GM18526 (cell line): Measurements from ENCODE around the gene TWIST2.

ENCODE experiments used
- POLR2A ChIP-seq: IDR thresholded peaks from 3 replicates; pipeline ENCODE4 v1.6.1; 2011; ENCODE audit not compliant: insufficient read length; ENCODE audit errors: extremely low read depth

The TWIST2 gene

DNA sequence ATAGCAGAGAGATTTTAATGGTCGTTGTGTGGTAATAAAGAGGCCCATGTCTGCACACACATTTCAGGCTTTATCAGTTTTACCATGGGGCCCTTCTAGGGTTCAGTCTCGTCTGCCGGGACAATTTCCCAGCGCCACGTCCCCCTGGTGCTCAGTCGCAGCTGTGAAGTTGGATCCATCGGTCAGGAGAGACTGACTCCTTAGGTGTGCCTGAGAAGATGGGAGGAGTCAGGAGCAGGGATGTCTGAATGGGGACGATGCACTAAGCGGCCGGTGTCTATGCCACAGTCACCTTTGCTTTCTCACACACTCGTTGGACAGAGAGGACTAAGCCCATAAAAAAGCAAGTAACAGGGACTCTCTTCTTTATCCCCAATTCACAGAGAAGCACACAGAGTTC lies 71.4 kb downstream of the TWIST2 start:
- TF ChIP-seq POLR2A, result no peak

- no peak for TF ChIP-seq POLR2A
Measured at GRCh38 chr2:238920053-238920452, 72.2 kb downstream of the TWIST2 start.

DNA sequence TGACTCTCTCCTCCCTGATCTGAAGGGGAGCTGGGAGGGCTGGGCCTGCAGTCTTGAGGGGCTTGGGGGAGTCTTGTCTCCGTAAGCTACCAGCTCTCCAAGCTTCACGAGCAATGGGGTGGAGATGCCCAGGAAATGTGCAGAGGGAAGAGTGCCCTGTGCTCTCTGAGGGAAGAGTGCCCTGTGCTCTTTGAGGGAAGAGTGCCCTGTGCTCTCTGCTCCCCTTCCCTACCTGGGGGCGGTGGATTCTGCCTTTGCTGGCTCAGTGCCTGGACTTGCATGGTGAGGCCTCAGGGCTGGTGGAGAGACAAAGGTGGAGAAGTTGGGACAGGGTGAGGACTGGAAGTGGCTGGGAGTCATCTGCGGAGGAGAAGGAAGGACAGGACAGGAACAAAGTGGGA lies 72.7 kb downstream of the TWIST2 start:
- no peak for TF ChIP-seq POLR2A

GRCh38 chr2:238921259-238921658 lies 73.4 kb downstream of the TWIST2 start:
- TF ChIP-seq POLR2A, result no peak

GRCh38 chr2:238921681-238922319 lies 73.9 kb downstream of the TWIST2 start:
- no peak for TF ChIP-seq POLR2A

GRCh38 chr2:238922435-238922834 lies 74.5 kb downstream of the TWIST2 start:
- TF ChIP-seq POLR2A, result no peak

DNA sequence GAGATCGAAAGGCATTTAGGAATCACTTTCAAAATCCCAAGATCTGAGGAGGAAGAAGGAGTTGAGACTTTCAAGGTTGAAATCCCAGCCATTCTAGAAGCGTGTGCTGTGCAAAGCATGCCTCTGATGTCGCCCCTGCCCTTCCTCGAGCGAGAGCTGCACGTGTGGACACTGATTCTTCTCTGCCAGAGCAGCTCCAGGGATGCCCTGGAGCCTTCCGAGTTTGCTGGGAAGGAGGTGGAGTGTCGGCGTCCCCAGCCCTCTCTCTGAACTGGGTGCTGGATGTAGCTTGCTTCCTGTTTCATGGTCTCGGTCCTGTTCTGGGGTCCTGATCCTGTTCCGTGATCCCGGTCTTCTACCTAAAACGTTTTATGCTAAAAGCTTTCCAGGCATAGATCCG lies 76.1 kb downstream of the TWIST2 start:
- no peak for TF ChIP-seq POLR2A

- TF ChIP-seq POLR2A, result no peak
Measured at GRCh38 chr2:238924796-238925195, 76.9 kb downstream of the TWIST2 start.

DNA sequence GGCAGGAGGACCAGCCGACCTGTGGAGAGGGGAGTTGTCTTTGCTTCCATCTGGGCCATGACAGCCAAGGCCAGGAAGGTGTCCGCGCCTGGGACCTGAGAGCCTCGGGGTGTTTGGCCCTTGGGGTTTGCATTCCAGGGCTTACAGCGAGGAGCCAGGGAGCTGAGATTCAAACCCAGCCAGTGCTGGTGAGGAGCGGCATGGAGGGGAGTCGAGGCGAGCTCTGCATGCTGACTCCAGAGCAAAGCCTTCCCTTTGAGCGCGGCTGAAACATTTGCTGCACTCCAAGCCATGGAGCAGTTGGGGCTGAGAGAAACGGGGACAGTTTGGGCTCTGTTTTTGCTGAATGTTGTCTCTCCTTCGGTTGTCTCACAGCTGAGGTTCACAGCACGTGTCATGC lies 77.4 kb downstream of the TWIST2 start:
- TF ChIP-seq POLR2A, result no peak

- no peak for TF ChIP-seq POLR2A
Measured at GRCh38 chr2:238925816-238926521, 78.1 kb downstream of the TWIST2 start.

DNA sequence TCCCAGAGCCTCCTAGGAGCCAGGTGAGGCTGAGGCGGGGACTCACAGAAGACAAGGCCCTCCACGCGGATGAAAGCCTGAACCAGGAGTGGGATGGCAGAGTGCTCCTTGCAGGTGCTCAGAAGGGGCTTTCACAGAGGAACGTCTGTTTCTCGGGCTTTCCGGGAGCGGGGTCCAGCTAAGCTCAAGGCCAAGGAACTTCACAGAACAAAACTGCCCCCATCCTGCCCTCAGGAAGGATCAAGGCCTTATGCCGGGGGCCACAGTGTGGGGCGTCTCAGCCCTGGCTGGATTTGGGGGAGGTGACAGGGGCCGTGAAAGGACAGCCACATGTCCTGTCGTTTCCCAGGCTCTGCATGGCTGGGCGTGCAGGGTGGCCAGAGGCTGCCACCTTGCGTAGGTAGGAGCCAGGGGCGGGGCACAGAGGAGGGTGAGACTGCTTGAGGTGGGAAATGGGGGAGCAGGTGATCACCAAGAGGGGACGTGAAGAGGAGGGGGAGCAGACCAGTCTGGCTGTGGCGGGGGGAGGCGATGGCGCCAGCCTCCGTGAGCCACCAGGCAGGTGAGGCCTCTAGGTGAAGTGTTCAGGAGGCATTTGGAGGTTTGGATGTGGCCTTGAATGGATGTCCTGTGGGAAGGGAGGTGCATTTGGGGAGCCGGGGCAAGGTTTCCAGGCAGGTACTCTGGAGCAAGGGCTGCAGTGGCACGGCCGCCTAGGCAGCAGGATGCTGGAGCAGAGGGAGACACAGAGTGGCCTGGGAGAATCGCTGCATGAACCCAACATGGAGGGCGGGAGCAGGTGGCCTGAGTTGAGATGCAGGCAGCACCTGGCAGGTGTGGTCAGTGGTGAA lies 79.1 kb downstream of the TWIST2 start:
- no peak for TF ChIP-seq POLR2A

DNA sequence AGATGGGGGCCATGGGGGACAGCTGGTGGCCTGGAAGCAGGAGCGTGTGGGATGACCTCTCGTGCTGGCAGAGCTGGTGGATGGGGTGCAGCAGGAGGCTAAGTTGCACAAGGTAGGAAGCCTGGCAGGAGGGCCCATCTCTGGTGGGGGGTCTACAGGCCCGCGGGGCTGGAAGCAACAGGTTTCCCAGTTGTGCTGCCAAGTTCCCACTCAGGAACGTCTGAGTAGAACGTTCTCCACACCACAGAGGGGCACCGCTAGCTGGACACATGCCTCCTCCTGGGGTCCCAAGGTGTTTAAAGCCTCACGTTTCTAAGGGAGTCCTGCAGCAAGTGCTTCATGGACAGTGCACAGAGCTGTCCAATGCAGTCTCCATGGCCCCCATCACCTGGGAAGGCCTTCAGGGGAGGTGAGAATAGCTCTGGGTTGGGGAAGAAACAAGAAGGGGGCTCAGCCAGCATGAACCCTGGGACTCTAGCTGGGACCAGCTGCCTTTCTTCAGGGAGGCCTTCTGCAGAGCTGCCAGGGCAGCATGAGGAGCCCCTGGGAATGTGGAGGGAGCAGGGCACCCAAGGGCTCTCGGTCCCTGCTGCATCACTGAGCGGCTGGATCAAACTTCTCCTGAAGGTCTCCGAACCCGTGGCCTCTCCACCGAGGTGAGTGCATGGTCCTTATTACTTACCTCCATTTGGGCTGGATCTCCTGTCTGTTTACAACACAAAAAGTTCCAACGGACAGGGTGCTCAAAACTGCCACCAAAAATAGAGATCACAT lies 80.0 kb downstream of the TWIST2 start:
- TF ChIP-seq POLR2A, result no peak

DNA sequence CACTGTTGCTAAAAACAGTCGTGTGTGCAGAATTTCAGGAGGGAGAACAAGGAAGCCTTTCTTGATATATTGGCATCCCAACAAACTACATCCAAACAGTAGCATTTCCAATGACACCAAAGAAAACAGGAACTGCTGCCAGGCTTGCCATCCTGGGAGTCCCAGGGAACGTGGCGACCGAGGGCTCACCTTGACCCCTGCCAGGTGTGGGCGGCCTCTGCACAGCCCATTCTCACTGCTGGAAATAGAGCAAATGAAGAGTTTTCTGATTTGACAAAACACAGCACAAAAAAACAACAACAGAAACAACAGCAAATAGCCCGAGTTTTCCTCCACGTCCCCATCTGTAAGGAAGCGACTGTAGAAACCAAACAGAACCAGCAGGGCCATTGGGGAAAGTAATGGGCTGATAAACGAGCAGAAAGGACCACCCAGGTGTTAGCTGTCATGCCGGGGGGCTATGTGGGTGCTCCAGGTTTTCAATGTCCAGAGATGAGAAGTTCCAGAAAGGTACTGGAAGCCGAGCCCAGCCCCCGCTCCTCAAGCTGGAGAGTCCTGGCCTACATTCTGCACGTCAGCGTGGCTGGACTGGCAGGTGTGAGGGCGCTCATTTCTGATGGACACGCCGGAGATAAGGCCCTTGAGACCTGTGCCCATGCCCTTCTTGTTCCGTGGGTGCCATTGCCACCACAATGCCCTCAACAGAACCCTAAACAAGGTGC lies 80.8 kb downstream of the TWIST2 start:
- TF ChIP-seq POLR2A, result no peak

- no peak for TF ChIP-seq POLR2A
Measured at GRCh38 chr2:238929242-238930081, 81.6 kb downstream of the TWIST2 start.
